GM13976 (cell line): ENCODE results near the gene NEK5.

Source experiments
- DNase-seq: peaks from one replicate; pipeline ENCODE4 v3.0.0; 2012; ENCODE audit warnings: low spot score
- in situ Hi-C: fragments of 300-500 bp; cut with MboI; formaldehyde crosslinking; loops from one replicate; pipeline ENCODE4 v1.12.0; 2022; ENCODE audit warnings: low sequenced_read_pairs, mixed read lengths, inconsistent platforms; ENCODE audit not compliant: unreplicated experiment
- TF ChIP-seq, protein P1 (sequence below): IDR thresholded peaks from 2 replicates; pipeline ENCODE4 v1.5.1; 2012; ENCODE audit warnings: borderline replicate concordance, mild to moderate bottlenecking; ENCODE audit not compliant: insufficient read depth; ENCODE audit errors: extremely low read depth, missing control alignments, control extremely low read depth

Gene NEK5

GRCh38 chr13:52136763-52137162, 7.9 kb upstream of the NEK5 start:
- DNase-seq, result no peak
- TF ChIP-seq, protein P1, sequence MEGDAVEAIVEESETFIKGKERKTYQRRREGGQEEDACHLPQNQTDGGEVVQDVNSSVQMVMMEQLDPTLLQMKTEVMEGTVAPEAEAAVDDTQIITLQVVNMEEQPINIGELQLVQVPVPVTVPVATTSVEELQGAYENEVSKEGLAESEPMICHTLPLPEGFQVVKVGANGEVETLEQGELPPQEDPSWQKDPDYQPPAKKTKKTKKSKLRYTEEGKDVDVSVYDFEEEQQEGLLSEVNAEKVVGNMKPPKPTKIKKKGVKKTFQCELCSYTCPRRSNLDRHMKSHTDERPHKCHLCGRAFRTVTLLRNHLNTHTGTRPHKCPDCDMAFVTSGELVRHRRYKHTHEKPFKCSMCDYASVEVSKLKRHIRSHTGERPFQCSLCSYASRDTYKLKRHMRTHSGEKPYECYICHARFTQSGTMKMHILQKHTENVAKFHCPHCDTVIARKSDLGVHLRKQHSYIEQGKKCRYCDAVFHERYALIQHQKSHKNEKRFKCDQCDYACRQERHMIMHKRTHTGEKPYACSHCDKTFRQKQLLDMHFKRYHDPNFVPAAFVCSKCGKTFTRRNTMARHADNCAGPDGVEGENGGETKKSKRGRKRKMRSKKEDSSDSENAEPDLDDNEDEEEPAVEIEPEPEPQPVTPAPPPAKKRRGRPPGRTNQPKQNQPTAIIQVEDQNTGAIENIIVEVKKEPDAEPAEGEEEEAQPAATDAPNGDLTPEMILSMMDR, result no peak
- in situ Hi-C loops, result no loop called here

DNA sequence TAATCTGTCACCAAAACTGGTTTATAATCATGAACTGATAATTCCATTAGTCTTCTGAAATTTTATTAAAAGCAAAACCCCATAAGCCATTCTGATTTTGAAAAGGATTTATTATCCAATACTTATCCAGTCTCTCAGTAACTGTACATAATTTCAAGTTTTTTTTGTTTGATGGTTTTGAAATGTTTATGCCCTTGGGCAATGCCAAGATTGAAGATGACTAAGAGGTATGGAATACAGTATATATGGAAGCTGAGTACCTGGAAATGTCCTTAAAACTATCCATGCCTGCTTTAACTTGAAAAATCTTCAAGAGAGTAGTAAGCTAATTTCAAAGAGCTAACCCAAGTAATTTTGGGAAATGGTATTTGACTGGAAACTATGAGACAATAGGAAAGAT, 1.8 kb upstream of the NEK5 start:
- in situ Hi-C loops, result no loop called here
- no peak for DNase-seq
- TF ChIP-seq, protein P1, result no peak

- DNase-seq, result peak; percentile 79
- in situ Hi-C loops, result no loop called here
- TF ChIP-seq, protein P1, result peak; percentile 51
These were observed 830 bp downstream of the NEK5 start for GRCh38 chr13:52127783-52128702.

GRCh38 chr13:52127378-52127777, 1.5 kb downstream of the NEK5 start:
- no peak for DNase-seq
- TF ChIP-seq, protein P1, result no peak
- in situ Hi-C loops, result no loop called here

- in situ Hi-C loops, result no loop called here
- TF ChIP-seq, protein P1, result no peak
- no peak for DNase-seq
These were observed 3.3 kb downstream of the NEK5 start for GRCh38 chr13:52125547-52125946.

DNA sequence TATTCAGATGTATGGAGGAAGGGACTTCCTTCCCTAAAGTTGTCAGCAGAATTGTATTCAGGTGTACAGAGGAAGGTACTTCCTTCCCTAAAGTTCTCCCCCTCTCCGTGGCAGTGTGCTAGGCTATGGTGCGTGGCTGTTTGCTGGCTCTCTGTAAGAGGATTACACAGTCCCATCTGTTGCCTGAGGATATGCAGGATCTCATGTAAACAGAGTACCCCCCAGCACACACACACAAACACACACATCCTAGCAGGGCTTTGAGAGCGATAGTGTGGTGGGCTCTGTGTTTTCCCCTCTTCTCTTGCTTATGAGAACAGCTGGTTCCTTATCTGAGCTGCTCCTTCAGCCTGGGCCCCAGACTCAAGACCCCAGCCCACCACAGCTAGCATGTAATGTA, 10.3 kb downstream of the NEK5 start:
- no peak for DNase-seq
- TF ChIP-seq, protein P1, result no peak
- in situ Hi-C loops, result no loop called here
